HCT116 (cell line): Measurements from ENCODE around the gene CIAO2B.

Source experiments
- EGR1 ChIP-seq: IDR thresholded peaks from 2 replicates; pipeline ENCODE4 v1.6.1; 2012; ENCODE audit warnings: low read depth
- EZH2 ChIP-seq: fragments of 200-600 bp; sonication (generic); IDR thresholded peaks from 2 replicates; pipeline ENCODE4 v1.6.1; 2017; ENCODE audit warnings: antibody characterized with exemption, mixed run types
- EZH2phosphoT487 ChIP-seq: fragments of 200-600 bp; IDR thresholded peaks from 2 replicates; pipeline ENCODE4 v1.6.1; 2018; ENCODE audit warnings: antibody characterized with exemption, borderline replicate concordance
- JUND ChIP-seq: IDR thresholded peaks from 2 replicates; pipeline ENCODE4 v1.6.1; 2012
- POLR2A ChIP-seq: IDR thresholded peaks from 2 replicates; pipeline ENCODE4 v1.7.0; 2011; ENCODE audit warnings: borderline replicate concordance; ENCODE audit not compliant: insufficient read depth, insufficient read length; ENCODE audit errors: extremely low read depth
- POLR2AphosphoS5 ChIP-seq: IDR thresholded peaks from 2 replicates; pipeline ENCODE4 v1.6.1; 2011; ENCODE audit warnings: mild to moderate bottlenecking, low read depth, low read length, moderate library complexity
- RAD21 ChIP-seq: IDR thresholded peaks from 2 replicates; pipeline ENCODE4 v1.6.1; 2012; ENCODE audit warnings: low read depth, mild to moderate bottlenecking
- SIN3A ChIP-seq: IDR thresholded peaks from 2 replicates; pipeline ENCODE4 v1.6.1; 2012; ENCODE audit warnings: low read depth
- SRF ChIP-seq: IDR thresholded peaks from 2 replicates; pipeline ENCODE4 v1.6.1; 2012; ENCODE audit warnings: low read depth
- TCF7L2 ChIP-seq: IDR thresholded peaks from 2 replicates; pipeline ENCODE4 v1.7.0; 2011; ENCODE audit warnings: borderline replicate concordance, inconsistent platforms; ENCODE audit not compliant: insufficient read depth, insufficient read length; ENCODE audit errors: extremely low read depth
- TF ChIP-seq, protein P1 (sequence below), 3 experiments: fragments of 200-600 bp in 1 of 3; sonication (generic) in 1 of 3; IDR thresholded peaks in 2 of 3; conservative IDR thresholded peaks in 1 of 3; 2 replicates each; pipeline ENCODE4 v1.5.1; 2012 to 2017; ENCODE audit warnings: low read depth in 2 of 3, low read length in 2 of 3, antibody characterized with exemption in 1 of 3, borderline replicate concordance in 1 of 3, control low read depth in 1 of 3, mild to moderate bottlenecking in 1 of 3, mixed read lengths in 1 of 3, mixed run types in 1 of 3, moderate library complexity in 1 of 3; ENCODE audit not compliant: insufficient read depth in 1 of 3
- TF ChIP-seq, protein P2 (sequence below): IDR thresholded peaks from 2 replicates; pipeline ENCODE4 v1.6.1; 2012
- TF ChIP-seq, protein P3 (sequence below): IDR thresholded peaks from 2 replicates; pipeline ENCODE4 v1.6.1; 2012; ENCODE audit warnings: low read depth

DNA sequence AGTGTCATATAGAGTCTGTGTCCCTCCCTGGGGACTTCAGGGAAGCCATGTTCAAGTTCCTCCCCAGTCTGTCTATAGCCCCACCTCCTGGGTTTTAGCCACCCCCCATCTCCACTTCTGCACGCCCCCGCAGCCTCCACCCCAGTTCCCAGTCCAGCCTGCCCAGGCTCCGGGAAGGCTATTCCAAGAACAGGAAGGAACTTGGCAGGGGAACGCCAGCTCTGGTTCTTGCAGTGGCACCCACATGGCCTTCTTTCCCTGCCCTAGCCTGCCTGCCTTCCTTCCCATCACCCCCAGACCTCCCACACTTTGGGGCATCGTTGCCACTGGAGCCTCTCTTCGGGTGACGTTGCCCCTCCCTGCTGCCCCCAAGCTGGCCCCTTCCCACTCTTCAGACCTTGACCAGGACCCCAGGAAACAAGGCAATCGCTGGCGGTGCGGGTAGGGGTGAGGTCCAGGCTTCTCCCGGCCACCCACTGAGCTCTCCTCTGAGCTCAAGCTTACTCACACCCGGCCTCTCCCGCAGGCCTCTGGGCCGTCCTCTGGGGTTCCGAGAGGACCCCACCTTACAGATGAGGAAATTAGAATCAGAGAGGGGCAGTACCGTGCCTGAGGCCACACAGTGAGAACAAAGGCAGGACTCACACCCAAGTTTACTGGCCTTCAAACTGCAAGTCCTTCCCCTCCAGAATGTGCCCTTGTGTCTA lies 45.0 kb upstream of the CIAO2B start:
- TF ChIP-seq, protein P1, sequence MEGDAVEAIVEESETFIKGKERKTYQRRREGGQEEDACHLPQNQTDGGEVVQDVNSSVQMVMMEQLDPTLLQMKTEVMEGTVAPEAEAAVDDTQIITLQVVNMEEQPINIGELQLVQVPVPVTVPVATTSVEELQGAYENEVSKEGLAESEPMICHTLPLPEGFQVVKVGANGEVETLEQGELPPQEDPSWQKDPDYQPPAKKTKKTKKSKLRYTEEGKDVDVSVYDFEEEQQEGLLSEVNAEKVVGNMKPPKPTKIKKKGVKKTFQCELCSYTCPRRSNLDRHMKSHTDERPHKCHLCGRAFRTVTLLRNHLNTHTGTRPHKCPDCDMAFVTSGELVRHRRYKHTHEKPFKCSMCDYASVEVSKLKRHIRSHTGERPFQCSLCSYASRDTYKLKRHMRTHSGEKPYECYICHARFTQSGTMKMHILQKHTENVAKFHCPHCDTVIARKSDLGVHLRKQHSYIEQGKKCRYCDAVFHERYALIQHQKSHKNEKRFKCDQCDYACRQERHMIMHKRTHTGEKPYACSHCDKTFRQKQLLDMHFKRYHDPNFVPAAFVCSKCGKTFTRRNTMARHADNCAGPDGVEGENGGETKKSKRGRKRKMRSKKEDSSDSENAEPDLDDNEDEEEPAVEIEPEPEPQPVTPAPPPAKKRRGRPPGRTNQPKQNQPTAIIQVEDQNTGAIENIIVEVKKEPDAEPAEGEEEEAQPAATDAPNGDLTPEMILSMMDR (IDR thresholded peaks at IDR 0.05 in 2 of 3, conservative IDR thresholded peaks at IDR 0.05 in 1 of 3; ENCODE audit: borderline replicate concordance in 1 of 3, insufficient read depth in 1 of 3, low read depth in 2 of 3, low read length in 2 of 3), result no peak
- TF ChIP-seq POLR2AphosphoS5 (no peak), EGR1 (no peak; the same call in 1 of the 2 replicates), EZH2phosphoT487 (no peak), SIN3A (no peak), RAD21 (no peak), POLR2A (no peak), SRF (no peak), JUND (no peak), EZH2 (no peak), TCF7L2 (no peak)
- TF ChIP-seq, protein P2, sequence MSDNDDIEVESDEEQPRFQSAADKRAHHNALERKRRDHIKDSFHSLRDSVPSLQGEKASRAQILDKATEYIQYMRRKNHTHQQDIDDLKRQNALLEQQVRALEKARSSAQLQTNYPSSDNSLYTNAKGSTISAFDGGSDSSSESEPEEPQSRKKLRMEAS, result no peak
- TF ChIP-seq, protein P3, sequence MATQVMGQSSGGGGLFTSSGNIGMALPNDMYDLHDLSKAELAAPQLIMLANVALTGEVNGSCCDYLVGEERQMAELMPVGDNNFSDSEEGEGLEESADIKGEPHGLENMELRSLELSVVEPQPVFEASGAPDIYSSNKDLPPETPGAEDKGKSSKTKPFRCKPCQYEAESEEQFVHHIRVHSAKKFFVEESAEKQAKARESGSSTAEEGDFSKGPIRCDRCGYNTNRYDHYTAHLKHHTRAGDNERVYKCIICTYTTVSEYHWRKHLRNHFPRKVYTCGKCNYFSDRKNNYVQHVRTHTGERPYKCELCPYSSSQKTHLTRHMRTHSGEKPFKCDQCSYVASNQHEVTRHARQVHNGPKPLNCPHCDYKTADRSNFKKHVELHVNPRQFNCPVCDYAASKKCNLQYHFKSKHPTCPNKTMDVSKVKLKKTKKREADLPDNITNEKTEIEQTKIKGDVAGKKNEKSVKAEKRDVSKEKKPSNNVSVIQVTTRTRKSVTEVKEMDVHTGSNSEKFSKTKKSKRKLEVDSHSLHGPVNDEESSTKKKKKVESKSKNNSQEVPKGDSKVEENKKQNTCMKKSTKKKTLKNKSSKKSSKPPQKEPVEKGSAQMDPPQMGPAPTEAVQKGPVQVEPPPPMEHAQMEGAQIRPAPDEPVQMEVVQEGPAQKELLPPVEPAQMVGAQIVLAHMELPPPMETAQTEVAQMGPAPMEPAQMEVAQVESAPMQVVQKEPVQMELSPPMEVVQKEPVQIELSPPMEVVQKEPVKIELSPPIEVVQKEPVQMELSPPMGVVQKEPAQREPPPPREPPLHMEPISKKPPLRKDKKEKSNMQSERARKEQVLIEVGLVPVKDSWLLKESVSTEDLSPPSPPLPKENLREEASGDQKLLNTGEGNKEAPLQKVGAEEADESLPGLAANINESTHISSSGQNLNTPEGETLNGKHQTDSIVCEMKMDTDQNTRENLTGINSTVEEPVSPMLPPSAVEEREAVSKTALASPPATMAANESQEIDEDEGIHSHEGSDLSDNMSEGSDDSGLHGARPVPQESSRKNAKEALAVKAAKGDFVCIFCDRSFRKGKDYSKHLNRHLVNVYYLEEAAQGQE, result no peak
